ENCODE results near the gene C14orf93.

DNA sequence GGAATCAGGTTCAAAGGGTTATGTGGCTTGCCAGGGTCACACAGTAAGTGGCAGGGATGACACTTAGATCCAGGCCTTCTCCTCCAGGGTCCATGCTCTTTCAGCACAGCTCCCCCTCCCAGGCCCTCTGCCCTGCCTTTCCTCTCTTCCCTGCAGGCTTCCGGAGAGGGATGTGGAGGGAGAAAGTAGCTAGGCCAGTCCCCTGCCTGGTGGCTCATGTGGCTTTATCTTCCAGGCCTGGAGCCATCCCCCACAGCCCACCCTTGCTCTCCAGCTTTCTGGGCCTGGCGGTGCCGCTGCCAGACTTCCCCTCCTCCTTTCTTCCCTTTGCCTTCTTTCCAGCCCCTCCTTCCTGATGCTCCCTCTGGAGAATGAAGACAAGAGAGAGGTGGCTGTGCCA, 33.8 kb upstream of the C14orf93 start:
- TF ChIP-seq, protein P1, sequence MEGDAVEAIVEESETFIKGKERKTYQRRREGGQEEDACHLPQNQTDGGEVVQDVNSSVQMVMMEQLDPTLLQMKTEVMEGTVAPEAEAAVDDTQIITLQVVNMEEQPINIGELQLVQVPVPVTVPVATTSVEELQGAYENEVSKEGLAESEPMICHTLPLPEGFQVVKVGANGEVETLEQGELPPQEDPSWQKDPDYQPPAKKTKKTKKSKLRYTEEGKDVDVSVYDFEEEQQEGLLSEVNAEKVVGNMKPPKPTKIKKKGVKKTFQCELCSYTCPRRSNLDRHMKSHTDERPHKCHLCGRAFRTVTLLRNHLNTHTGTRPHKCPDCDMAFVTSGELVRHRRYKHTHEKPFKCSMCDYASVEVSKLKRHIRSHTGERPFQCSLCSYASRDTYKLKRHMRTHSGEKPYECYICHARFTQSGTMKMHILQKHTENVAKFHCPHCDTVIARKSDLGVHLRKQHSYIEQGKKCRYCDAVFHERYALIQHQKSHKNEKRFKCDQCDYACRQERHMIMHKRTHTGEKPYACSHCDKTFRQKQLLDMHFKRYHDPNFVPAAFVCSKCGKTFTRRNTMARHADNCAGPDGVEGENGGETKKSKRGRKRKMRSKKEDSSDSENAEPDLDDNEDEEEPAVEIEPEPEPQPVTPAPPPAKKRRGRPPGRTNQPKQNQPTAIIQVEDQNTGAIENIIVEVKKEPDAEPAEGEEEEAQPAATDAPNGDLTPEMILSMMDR (IDR thresholded peaks at IDR 0.05), result no peak
- TF ChIP-seq POLR2A (IDR thresholded peaks at IDR 0.05; ENCODE audit: low read depth), result no peak
- no peak for TF ChIP-seq POLR2AphosphoS5 (IDR thresholded peaks at IDR 0.05)
- TF ChIP-seq EP300 (IDR thresholded peaks at IDR 0.05), result no peak

All from esophagus muscularis mucosa (tissue), 4 donors.